COR-L47 (cell line): ENCODE data around the gene PET117.
"Not testable (repeated sequence)": the region's sequence is repeated elsewhere in the genome, so short reads cannot be mapped to it uniquely, and the experiment has no call there.

Experiments
- DNase-seq: peaks from one replicate; lab custom pipeline; 2025; lab: John Stamatoyannopoulos, UW

PET117 gene, protein sequence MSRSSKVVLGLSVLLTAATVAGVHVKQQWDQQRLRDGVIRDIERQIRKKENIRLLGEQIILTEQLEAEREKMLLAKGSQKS

DNA sequence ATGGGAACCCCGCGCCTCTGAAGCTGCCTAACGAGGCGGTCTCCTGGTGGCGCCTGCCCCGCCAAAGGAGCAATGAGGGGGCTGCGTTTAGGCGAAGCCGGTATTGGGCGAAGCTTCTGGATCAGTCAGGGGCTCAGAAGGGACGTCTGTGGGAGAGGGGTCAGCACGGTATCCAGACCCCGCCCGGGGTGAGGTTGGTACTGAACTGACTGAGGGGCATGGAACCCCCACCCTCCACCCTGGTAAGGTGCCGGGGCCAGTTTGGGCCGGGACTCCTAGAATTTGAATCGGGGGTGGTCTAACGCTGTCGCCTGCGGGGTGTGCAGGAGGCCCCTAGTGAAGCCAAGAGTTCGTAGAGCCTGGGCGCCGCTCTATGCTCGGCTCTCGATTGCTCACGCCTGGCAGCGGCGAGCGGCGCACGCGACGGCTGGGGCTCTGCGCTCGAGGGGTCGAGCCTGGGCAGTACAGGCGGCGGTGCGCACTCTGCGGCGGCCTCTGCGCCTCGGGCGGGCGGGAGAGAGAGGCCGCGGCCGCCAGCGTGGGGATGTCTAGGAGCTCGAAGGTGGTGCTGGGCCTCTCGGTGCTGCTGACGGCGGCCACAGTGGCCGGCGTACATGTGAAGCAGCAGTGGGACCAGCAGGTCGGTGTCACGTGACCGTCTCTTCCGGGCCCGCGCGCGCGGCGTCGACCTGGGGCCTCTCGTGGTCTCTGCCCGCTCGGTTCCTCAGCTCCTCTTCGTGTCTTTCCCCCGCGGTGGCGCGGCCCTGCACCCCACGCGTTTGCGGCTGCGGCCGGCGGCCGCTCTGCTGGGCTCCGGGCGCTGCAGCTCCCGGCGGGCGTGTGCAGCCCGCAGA lies at the start of gene PET117, which contains the start of gene KAT14:
Gene PET117, plus strand, starts transcription at position 452 of the 854 bp plus-strand sequence. Its CDS starts 93 bp downstream, at position 545.
Gene KAT14, plus strand, starts transcription at position 452 of the 854 bp plus-strand sequence. CDS start 4,798 bp downstream, outside the sequence.
- DNase-seq, result peak; percentile 85

DNA sequence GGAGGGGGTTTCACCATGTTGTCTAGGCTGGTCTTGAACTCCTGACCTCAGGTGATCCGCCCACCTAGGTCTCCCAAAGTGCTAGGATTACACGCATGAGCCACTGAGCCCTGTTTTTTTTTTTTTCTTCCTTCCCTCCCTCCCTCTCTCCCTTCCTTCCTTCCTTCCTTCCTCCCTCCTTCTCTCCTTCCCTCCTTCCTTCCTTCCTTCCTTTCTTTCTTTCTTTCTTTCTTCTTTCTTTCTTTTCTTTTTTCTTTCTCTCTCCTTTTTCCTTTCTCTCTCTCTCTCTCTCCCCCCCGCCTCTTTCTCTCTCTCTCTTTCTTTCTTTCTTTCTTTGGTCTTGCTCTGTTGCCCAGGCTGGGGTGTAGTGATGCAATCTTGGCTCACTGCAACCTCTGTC lies 49.4 kb upstream of the PET117 start:
- DNase-seq, result not testable (repeated sequence)

DNA sequence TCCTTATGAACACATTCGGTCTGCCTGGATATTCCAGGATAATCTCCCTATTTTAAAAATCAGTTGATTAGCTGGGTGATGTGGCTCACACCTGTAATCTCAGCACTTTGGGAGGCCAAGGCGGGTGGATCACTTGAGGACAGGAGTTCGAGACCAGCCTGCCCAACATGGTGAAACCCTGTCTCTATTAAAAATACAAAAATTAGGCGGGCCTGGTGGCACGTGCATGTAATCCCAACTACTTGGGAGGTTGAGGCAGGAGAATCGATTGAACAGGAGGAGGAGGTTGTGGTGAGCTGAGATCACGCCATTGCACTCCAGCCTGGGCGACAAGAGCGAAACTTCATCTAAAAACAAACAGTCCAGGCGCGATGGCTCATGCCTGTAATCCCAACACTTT lies 48.8 kb upstream of the PET117 start:
- DNase-seq, result not testable (repeated sequence)

DNA sequence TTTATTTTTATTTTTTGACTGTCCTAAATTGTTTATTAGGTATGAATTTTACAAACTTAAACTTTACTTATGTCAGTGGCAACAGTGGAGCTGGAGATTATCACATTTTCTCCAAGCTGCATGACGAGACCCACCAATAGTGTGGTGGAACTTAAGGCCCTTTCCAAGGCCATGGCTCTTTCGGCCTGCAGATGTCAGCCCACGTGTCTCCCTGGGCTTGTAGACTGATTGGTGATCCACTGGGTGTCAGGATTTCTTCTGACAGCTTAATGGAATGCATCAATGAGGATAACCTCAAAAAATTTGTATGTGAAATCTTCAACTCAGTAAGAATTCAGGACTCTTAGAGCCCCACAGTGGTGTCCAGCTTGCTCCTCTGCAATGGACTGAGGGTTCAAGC lies 47.6 kb upstream of the PET117 start:
- DNase-seq, result no peak

DNA sequence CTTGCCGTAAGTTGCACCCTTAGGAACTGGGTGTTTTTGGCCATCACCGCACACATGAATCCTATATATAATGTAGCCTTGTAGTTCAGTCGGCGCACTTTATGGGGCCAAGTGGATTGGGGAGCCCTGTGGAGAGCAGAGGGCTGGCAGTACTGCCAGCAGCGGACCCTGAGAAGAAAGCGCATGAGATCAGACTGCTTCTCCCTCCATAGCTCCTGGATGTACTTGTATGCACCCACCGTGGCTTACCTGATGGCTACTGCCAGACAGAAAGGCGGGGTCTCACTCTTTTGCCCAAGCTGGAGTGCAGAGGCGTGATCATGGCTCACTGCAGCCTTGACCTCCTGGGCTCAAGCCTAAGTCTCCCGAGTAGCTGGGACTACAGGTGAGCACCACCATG lies 47.2 kb upstream of the PET117 start:
- no peak for DNase-seq

DNA sequence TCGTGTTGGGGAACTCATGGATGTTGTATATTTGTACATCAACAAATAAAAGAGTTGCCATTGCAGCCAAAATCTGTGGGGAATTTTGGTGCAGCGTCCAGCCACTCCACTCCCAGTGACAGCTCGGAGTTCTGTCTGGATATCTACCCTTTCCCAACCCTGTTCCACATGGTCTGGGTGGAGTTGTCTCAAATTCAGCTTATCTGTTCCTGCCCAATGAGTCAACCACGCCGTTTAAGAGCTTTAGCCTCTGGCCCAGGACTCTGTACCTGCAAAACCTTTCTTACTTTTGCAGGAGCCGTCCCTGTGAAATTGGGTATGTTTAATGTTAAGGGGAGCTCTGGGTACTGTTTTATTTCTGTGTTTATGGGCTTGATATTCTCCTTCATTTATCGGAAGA lies 46.0 kb upstream of the PET117 start:
- DNase-seq, result no peak

DNA sequence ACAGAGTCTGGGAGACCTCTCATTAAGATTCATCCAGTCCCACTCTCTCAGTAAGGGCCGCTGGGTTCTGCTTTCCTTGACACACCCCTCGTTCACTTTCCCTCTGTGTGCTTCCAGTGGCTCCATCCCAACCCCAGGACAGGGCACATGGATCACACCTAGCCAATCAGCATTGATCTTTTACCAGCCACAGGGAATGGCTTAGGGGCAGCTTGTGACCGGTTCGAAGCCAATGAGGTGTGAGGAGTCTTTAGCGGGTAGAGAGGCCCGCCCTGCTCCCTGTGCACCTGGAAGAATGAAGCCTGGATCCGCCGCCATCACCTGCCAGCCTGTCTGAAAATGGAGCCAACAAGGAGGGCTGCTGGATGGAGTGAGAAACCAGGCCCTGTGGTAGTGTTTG lies 44.8 kb upstream of the PET117 start:
- DNase-seq, result no peak

DNA sequence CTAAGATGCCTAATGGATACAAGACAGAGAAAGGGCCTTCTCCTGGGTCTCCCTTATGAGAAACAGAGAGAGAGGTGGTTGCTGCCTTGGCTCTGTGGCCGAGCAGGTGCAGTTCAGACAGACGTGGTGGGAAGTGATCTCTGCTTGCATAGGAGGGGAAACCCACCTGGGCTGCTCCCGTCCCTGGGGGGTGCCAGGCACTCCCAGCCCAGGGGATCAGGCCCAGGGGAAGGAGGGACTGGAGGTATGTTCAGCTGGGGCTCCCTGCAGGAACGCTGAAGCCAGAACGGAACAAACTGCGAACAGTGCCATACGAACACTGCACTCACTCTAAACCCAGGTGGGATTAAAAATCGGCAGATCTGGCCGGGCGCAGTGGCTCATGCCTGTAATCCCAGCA lies 44.3 kb upstream of the PET117 start:
- DNase-seq, result no peak

DNA sequence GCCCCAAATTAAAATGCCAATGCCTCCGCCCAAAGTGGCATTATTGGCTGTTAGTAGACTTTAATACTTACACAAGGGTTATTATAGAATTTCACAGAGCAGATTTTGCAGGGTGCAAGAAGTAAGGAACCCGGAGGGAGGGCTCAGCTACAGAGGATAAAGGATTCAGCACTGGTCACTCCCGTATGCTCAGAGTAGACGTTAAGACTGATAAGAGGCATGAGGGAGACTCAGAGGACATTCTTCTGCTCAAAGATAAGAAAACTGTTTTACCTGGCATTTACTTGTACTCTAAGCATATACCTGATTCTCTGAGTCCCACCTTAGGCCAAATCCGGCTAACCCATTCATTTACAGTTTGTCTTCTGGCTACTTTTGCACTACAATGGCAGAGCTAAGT lies 43.5 kb upstream of the PET117 start:
- no peak for DNase-seq

DNA sequence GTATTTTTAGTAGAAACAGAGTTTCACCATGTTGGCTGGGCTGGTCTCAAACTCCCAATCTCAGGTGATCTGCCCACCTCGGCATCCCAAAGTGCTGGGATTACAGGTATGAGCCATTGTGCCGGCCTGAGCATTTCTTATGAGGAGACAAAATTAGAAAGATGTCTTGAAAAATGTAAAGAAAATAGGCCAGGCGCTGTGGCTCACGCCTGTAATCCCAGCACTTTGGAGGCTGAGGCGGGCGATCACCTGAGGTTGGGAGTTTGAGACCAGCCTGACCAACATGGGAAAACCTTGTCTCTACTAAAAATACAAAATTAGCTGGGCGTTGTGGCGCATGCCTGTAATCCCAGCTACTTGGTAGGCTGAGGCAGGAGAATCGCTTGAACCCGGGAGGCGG lies 37.1 kb upstream of the PET117 start:
- DNase-seq, result not testable (repeated sequence)

DNA sequence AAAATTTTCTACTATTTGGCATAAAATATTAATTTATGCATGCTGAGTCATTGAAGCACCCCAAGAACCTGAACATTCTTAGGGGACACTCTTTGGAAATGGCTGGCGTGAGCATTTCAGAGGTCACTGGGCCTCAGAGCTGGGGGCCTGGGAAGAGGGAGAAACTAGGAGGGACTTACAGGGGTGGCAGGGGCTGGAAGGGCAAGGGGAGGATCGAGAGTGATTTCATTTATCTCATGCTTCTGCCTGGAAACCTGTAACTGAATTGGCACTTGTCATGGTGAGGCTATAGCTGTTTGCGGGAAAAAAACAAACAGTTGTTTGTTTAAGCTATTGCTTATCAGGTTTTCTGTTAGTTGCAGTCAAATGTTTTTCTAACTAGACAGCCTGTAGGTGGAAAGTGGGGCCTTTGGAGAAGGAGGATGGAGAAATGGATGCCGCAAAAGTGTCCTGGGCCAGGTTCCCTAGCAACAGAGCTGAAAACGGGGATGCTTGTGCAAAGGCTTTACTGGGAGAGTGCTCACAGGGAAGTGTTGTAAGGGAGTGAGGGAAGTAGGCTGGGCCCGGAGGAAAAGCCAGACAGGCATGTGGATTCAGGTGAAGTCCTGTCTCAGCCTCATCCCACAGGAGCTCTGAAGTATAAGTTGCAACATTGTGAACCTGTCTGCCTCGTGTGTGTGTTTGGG lies 36.4 kb upstream of the PET117 start:
- no peak for DNase-seq

DNA sequence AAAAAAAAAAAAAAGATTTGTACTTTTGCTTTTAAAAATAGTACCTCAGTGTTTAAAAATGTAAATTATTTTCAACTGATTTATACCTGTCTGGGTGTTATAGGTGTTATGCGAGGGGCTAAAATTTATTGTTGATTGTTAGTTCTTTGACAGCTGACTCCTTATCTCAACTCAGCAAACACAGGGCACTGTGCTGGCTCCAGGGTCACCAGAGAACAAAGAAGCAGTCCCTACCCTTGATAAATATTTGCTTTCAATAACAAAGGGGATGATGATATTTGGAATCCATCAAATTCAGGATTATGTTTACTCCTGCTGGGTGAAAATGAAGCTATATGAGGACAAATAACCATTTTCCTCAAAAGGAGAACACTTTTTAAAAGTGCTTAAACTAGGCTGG lies 34.2 kb upstream of the PET117 start:
- DNase-seq, result peak; percentile 38

DNA sequence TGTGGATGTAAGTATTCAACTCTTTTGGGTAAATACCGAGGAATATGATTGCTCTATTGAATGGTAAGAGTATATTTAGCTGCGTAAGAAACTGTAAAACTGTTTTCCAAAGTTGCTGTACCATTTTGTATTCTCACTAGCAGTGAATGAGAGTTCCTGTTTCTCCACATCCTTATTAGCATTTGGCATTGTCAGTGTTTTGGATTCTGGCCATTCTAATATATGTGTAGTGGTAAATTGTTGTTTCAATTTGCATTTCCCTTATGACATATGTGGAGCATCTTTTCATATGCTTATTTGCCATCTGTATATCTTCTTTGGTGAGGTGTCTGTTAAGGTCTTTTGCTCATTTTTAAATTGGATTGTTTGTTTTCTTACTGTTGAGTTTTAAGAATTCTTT lies 29.3 kb upstream of the PET117 start:
- DNase-seq, result no peak

DNA sequence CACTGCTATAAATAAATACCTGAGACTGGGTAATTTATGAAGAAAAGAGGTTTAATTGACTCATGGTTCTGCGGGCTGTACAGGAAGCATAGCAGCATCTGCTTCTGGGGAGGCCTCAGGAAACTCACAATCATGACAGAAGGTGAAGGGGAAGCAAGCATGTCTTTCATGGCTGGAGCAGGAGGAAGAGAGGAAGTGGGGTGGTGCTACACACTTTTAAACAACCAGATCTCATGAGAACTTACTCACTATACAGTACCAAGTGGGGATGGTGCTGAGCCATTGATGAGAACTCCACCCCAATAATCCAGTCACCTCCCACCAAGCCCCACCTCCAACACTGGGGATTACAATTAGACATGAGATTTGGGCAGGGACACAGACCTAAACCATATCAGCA lies 9.1 kb upstream of the PET117 start:
- DNase-seq, result not testable (repeated sequence)

DNA sequence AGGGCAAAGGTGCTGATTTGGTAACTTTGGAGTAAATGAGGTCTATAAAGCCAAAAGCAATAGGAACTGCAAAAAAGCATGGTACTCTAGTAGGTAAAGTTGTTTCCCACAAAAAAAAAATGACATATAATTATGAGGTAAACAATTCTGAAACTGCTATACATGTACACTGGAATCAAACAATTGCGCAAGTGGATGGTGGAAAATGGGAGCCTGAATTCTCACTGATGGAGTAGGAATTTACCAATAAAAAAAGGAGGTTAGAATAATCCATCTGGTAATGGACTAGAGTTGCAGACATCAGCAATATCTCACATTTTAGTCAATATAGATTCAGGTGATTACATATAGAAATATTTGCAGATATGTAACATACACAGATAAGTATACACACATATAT lies 5.0 kb upstream of the PET117 start:
- DNase-seq, result no peak

DNA sequence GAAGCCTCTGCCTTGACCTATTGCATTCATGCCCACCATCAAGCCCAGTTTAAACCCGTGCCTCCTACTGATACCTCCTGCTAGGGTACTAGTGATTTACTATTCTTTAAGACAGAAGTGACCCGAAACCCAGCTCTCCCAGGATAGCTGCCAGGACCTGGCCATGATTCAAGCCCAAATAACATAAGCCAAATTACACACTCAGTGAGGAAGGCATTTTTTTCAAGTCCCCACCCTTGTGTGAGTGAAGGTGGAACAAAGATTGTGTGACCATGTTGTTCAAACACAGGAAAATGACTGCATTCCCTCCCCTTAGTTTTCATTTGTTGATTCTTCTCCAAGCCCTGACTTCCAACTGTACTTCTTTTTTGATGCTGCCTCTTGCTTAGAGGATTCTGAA lies 3.7 kb upstream of the PET117 start:
- DNase-seq, result peak; percentile 47

DNA sequence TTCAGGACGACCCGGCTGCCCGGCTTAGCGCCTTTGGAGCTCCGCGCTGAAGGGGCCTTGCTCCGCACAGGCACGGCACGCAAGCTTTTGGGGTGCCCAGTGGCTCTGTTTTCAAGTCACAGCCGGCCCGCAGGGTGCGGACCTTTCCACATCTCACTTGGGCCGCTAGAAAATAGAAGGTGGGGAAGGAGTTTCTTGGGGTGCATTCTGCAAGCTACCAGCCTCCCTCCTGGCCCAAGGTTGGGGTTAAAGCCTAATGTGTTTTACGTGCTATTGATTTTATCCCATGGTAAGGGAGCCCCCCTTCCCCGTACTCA lies 561 bp downstream of the PET117 start:
- DNase-seq, result no peak

DNA sequence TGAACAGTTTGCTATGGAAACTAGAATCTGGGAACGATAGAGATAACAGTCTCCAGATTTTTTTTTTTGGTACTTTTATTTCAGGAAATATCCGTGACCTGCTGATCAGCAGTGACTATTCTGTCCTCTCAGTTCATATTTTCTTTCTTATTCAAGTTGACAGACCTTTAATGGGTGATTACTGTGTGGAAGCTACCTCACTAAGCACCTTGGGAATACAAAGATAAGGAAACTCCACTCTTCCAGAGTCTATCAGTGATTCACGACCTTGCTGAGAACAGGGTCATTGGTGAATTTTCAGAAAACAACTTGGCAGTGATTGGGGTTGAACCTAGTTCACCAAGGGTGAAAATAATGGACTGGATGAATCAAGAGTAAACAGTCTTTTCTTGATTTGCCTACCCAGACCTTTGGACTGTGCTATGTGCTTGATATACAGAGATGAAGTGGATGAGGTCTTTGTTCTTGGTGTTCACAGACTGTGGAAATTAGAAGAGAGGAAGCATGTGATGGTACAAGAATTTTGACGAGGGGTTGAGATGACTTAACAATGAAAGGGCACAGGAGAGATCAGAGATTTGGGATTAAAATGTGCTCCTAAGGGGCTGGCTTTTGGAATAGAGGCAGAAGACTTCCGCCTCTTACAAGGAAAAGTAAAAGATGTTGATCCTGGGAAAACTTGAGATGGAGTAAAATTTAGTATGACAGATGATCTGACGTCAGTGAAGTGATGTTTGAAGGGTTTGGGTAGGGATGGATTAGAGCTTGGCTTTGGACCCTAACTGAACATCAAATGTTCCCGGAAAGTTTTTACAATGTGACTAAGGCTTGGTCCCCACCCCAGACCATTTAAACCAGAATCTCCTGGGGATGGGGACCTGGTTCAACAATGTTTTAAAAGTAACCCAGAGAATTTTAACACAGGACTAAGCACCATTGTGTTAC lies 1.2 kb downstream of the PET117 start:
- DNase-seq, result no peak

DNA sequence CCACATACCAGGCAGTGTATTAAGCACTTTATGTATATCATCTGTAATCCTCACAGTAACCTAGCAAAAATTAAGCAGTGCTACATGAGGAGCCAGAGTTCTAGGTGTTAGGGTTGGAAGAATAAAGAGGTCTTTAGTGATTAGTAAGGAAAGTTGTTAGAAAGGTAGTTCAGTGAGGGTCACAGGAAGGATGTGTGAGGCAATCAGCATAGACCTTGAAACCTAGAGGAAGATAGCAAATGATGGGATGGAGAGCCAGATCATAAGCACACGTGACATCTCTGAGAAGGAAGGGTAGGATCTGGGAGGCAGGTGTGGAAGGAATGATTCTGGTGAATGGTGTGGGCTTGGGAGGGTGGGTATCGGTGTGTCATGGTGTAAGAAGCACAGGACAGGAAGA lies 2.2 kb downstream of the PET117 start:
- DNase-seq, result no peak

DNA sequence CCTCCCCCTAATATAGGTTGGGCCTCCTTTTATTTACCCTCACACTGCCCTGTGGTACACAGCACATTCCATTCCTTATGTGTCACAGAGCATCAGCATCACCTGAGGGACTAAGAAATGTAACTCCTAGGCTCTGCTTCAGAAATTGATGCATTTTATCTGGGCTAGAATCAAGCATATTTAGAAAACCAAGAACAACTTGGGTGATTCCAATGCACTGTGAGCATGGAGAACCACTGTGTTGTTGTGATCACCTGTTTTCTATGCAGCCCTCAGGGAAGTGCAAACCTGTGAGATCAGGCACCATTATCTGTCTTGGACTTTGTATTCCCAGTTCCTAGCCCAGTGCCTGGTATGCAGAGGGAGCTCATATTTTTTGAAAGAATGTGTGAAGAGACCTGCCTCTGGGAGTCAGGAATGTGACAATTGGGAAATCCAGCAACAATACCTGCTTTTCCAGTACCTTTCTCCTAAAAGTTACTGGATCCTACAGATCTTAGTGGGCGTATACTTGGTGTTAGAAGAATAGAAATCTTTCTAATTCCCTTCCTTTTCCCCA lies 7.0 kb downstream of the PET117 start:
- no peak for DNase-seq

DNA sequence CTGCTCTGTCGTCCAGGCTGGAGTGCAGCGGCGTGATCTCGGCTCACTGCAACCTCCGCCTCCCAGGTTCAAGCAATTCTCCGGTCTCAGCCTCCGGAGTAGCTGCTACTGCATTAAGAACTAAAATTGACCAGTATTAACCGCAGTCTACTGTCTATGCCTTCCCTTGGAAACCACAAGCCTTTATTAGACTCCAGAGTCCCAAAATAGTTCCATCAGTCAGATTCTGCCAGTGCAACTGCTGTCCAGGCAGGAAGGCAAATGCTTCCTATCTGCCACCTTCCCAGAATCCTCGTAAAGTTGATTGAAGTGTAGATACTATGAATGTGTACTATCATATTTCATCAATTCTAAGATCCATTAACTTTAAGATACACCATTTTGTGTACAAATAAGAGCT lies 16.7 kb downstream of the PET117 start:
- DNase-seq, result no peak

DNA sequence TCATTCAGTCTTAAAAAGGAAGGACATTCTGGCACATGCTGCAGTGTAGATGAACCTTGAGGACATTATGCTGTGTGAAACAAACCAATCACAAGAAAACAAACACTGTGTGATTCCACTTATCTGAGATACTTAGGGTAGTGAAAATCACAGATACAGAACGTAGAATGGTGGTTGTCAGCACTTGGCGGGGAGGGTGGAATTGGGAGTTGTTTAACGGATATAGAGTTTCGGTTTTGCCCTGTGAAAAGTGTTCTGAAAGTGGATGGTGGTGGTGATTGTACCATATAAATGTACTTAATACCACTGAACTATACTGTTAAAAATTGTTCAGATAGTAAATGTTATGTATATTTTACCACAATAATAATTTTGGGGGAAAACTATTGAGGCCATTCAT lies 18.4 kb downstream of the PET117 start:
- no peak for DNase-seq
